Brain microvascular endothelial cell (primary cell): ENCODE results near the gene KRT73.

Experiments
- DNase-seq: peaks from one replicate; pipeline ENCODE4 v3.0.0-alpha.2; 2020
- H3K27ac ChIP-seq: fragments of 250-450 bp; sonication (Bioruptor Pico); 2 replicates; pipeline ENCODE4 v1.5.1; 2020; ENCODE audit warnings: mild to moderate bottlenecking, moderate library complexity
- H3K27me3 ChIP-seq: fragments of 250-450 bp; sonication (Bioruptor Pico); replicated peaks from 2 replicates; pipeline ENCODE4 v1.5.1; 2020; ENCODE audit warnings: mild to moderate bottlenecking
- H3K36me3 ChIP-seq: fragments of 250-450 bp; sonication (Bioruptor Pico); replicated peaks from 2 replicates; pipeline ENCODE4 v1.5.1; 2020; ENCODE audit warnings: mild to moderate bottlenecking
- H3K4me3 ChIP-seq: 2 replicates; pipeline ENCODE4 v1.5.1; 2011; ENCODE audit warnings: low read depth, mild to moderate bottlenecking, control low read depth, low read length, moderate library complexity
- in situ Hi-C: cut with HindIII; loops from 2 replicates; pipeline ENCODE4 v1.10.0; 2017; ENCODE audit warnings: low sequenced_read_pairs, low pct_ligation_motif_present
- TF ChIP-seq, protein P1 (sequence below): IDR thresholded peaks from 2 replicates; pipeline ENCODE4 v1.5.1; 2011; ENCODE audit warnings: low read depth, mild to moderate bottlenecking, moderate library complexity, low read length, control low read depth, inconsistent platforms; ENCODE audit errors: missing control alignments

KRT73 gene

DNA sequence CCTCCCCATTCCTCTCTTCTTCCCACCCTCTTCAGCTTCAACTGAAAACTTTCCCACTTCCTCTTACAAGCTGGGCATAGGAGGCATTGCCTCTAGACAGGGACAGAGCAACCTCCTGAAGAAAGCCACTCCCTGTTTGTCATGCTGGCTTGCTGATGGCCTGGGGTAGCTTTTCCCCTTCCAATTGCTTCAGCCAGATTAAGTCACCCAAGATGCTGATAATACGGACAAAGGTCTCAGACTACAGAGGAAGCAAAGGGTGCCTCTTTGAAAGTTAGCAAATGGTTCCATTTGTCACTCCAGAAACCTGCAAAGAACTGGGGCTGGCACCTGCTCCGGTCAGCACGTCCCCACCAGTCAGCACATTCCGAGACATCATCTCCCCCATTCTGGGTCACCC lies 27.6 kb upstream of the KRT73 start:
- Histone ChIP-seq H3K27ac (no peak overlapping the region), H3K4me3 (no peak overlapping the region), H3K36me3 (no peaks in the 10 kb centered on the region), H3K27me3 (peaks cover 9% of the 10 kb centered on the region)
- no peak for DNase-seq
- TF ChIP-seq, protein P1, sequence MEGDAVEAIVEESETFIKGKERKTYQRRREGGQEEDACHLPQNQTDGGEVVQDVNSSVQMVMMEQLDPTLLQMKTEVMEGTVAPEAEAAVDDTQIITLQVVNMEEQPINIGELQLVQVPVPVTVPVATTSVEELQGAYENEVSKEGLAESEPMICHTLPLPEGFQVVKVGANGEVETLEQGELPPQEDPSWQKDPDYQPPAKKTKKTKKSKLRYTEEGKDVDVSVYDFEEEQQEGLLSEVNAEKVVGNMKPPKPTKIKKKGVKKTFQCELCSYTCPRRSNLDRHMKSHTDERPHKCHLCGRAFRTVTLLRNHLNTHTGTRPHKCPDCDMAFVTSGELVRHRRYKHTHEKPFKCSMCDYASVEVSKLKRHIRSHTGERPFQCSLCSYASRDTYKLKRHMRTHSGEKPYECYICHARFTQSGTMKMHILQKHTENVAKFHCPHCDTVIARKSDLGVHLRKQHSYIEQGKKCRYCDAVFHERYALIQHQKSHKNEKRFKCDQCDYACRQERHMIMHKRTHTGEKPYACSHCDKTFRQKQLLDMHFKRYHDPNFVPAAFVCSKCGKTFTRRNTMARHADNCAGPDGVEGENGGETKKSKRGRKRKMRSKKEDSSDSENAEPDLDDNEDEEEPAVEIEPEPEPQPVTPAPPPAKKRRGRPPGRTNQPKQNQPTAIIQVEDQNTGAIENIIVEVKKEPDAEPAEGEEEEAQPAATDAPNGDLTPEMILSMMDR, result no peak
- in situ Hi-C loops, result loop anchor here (25.0 kb wide), 1 partner anchor 216 kb away; no protein-coding TSS in a partner anchor

DNA sequence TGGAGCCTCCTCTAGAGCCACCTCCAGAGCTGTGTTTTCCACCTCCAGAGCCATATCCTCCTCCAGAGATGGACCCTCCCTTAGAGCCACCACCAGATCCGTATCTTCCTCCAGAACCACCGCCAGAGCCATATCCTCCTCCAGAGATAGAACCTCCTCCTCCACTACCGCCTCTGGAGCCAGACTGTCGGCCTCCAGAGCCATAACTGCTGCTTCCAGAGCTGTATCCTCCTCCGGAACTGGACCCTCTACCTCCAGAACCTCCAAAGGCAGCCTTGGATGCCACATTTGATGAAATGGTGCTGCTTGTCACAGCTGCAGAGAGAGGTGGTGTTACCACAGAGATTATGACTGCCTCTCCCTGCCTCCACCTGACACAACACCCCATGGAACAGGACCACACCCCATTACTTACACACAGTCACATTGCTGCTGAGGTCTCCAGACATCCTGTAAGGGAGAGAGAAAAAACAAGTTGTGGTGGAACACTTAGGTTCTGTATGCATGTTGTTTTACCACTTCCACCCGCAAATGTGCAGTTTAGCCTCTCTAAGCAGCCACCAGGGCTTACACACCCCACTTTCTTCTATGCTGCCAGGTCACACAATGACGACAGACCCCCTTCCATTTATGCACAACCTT lies 26.9 kb upstream of the KRT73 start:
- Histone ChIP-seq H3K4me3 (no peak overlapping the region), H3K27ac (no peak overlapping the region), H3K27me3 (peaks cover 12% of the 10 kb centered on the region), H3K36me3 (no peaks in the 10 kb centered on the region)
- TF ChIP-seq, protein P1, result no peak
- DNase-seq, result no peak
- in situ Hi-C loops, result loop anchor here (25.0 kb wide), 1 partner anchor 217 kb away; no protein-coding TSS in a partner anchor

DNA sequence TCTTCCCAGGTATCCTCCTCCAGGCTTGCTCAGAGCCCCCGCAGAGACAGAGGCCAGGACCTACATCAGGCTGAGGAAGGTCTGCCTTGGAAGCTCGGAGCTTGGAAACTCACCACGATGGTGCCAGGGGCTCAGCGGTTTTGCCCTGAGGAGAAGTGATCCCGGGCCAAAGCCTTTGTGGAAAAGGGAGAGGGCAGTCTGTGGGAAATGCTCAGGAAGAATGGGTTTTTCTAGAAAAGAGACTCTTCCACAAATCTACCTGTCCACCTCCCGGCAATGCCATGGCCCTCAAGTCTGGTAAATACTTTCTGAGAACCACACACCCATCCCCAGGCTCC lies 25.7 kb upstream of the KRT73 start:
- no peak for DNase-seq
- TF ChIP-seq, protein P1, result no peak
- H3K27me3 ChIP-seq, result peaks cover 12% of the 10 kb centered on the region
- H3K27ac ChIP-seq, result no peak overlapping the region
- no peaks in the 10 kb centered on the region for H3K36me3 ChIP-seq
- in situ Hi-C loops, result loop anchor here (25.0 kb wide), 1 partner anchor 218 kb away; no protein-coding TSS in a partner anchor
- no peak overlapping the region for H3K4me3 ChIP-seq

DNA sequence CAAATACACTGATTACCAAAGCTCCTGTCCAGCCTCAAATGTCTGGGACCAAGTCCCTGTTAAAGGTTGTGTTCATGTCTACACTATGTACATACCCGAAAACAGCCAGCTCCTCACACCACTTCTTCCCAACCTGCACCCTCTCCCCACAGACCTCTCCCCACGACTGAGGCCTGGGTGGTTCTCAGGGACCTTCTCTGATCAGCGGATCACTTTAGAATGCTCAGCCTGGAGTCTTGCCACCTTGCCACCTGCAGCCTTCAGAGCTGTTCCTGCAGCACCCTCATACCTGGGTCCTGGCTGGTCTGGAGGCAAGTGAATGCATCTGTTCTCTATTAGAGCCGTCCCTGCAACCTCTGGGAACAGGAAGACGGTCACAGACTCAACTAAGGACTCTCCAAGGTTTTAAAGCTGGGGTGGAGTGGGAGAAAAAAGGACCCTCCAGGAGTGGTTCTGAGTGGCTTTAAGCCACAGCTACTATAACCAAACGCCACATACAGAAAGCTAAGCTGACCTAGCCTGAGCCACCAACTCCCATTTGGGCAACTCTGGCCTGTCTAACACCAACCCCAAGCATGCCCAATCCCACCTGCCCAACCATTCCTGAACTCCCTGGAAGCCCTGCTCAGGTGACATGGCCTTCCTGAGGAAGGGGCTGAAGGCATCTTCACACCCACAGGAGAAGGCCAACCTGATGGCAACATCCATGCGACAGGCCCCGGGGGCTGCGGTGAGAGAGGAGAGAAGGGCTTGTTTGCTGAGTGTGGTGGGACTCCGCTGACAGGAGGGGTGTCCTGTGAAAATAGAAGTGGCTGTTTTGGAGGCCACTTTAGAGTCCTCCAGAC lies 25.1 kb upstream of the KRT73 start:
- peaks cover 12% of the 10 kb centered on the region for H3K27me3 ChIP-seq
- no peak overlapping the region for H3K27ac ChIP-seq
- in situ Hi-C loops, result loop anchor here (25.0 kb wide), 1 partner anchor 219 kb away; no protein-coding TSS in a partner anchor
- DNase-seq, result no peak
- TF ChIP-seq, protein P1, result no peak
- no peaks in the 10 kb centered on the region for H3K36me3 ChIP-seq
- no peak overlapping the region for H3K4me3 ChIP-seq

DNA sequence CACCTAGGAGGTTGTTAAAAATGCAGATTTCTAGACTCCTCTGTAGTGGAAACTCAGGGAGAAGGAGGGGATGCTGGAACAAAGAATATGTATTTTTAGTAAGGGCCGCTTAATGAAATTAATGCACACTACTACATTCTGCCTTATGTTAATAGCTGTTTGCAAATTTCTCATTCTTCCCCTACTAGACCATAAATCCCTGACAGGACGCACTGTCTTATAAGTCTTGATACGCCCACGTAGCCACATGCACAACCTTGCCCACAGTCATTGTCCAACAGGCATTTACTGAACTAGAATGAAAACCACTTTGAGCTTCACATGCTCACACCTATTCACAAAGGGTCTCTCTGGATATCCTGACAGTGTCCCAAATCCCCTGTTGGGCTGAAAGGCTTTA lies 23.1 kb upstream of the KRT73 start:
- DNase-seq, result no peak
- Histone ChIP-seq H3K27ac (no peak overlapping the region), H3K4me3 (no peak overlapping the region), H3K36me3 (no peaks in the 10 kb centered on the region), H3K27me3 (peaks cover 12% of the 10 kb centered on the region)
- TF ChIP-seq, protein P1, result no peak
- in situ Hi-C loops, result loop anchor here (25.0 kb wide), 1 partner anchor 221 kb away; no protein-coding TSS in a partner anchor
